Ovary (tissue), 9 donors: Measurements from ENCODE around the gene ALDH7A1. TPM values are rescaled to one million over a fixed set of nuclear protein-coding genes. Genes with fewer than 3 reads are reported as not detected.
A peak's percentile ranks its signal among the peaks of the same experiment; 100 is the strongest.

ENCODE experiments used
- DNase-seq, 5 donors: peaks; one replicate each; pipeline ENCODE4 v3.0.0-alpha.2; 2019 to 2020
- H3K27ac ChIP-seq, 2 donors: fragments of 200-600 bp; one replicate each; pipeline versions ENCODE4 v1.5.1 to v1.8.0; 2019 to 2022
- H3K27me3 ChIP-seq: fragments of 200-600 bp; one replicate; pipeline ENCODE4 v1.8.0; 2022
- H3K36me3 ChIP-seq: fragments of 200-600 bp; sonication (generic); one replicate; pipeline ENCODE4 v1.5.1; 2019
- H3K4me1 ChIP-seq: one replicate; pipeline ENCODE4 v1.8.1; 2013; ENCODE audit warnings: mild to moderate bottlenecking, moderate library complexity; ENCODE audit not compliant: insufficient read depth
- H3K4me3 ChIP-seq: fragments of 200-600 bp; sonication (generic); one replicate; pipeline ENCODE4 v1.5.1; 2017
- H3K9me3 ChIP-seq, 2 donors: fragments of 200-600 bp in 1 of 2; sonication (generic) in 1 of 2; one replicate each; pipeline versions ENCODE4 v1.5.1 to v1.8.1; 2013 to 2019; ENCODE audit warnings: mild to moderate bottlenecking in 1 of 2, moderate library complexity in 1 of 2
- EP300 ChIP-seq: sonication (generic); formaldehyde crosslinking; IDR thresholded peaks from one replicate; pipeline ENCODE4 v1.6.1; 2017; ENCODE audit warnings: antibody characterized with exemption
- POLR2A ChIP-seq: fragments of 450-650 bp; IDR thresholded peaks from one replicate; pipeline ENCODE4 v1.6.1; 2017; ENCODE audit warnings: antibody characterized with exemption, mild to moderate bottlenecking, moderate library complexity
- WGBS, 3 donors: extraction: QIAGEN DNeasy Blood & Tissue Kit in 1 of 3; methylation state at CpG; one replicate each; pipeline versions ENCODE4 v1.1.5 to v1.1.7; 2013 to 2017; 5-methylcytosine and 5-hydroxymethylcytosine counted together
- intact Hi-C, 4 donors: fragments of 100-400 bp; cut with DNase I; formaldehyde crosslinking; loops; one replicate each; pipeline versions ENCODE4 v1.11.0 to v1.15.1; 2022 to 2023
- polyA plus RNA-seq, 2 donors: library from polyadenylated mRNA; stranded (reverse); fragments of 200-250 nt in 1 of 2; fragments of 350-450 nt in 1 of 2; fragmentation: Illumina TruSeq in 1 of 2; extraction: RNeasy Lipid Tissue Mini Kit (QIAGEN cat#74804) in 1 of 2; gene quantifications; one replicate each; pipeline ENCODE4 v1.2.3, GENCODE V29; 2013 to 2014
- small RNA-seq: library from RNA; depleted of rRNA; stranded (forward); fragments of <200 nt; gene quantifications from one replicate; pipeline ENCODE3, GENCODE V24; 2016
- total RNA-seq, 7 donors: library from RNA; depleted of rRNA in 2 of 7; stranded (reverse); fragments of >200 nt in 2 of 7; fragmentation: NEBNext Ultra II Directional in 3 of 7; extraction: Animal tissue kit (Norgen Biotek cat#: 25700) in 3 of 7; gene quantifications; one replicate each; pipeline versions ENCODE4 v1.1.0 to v1.2.4, GENCODE V29; 2016 to 2023
- TF ChIP-seq, protein P1 (sequence below), 3 donors: fragments of 450-650 bp in 2 of 3; fragments of 200-600 bp in 1 of 3; IDR thresholded peaks; one replicate each; pipeline versions ENCODE4 v1.5.1 to v1.8.0; 2016 to 2022; ENCODE audit warnings: antibody characterized with exemption in 3 of 3, mild to moderate bottlenecking in 1 of 3
- donor health status: DM: no; HTN: no; CAD: no; lungs with moderate emphysema.
- donor health status: DM: no; HTN: no; CAD: no.
- donor health status: Bipolar disorder and iron deficiency.
- donor health status: DM: yes; HTN: yes; CAD: no.
- donor health status: DM: no; HTN: no; CAD: no.
- donor health status: DM: yes; HTN: yes; CAD: no.

ALDH7A1 gene
- total and polyA plus RNA-seq, 9 donors: 28.3 to 161 (median 99.2) TPM

DNA sequence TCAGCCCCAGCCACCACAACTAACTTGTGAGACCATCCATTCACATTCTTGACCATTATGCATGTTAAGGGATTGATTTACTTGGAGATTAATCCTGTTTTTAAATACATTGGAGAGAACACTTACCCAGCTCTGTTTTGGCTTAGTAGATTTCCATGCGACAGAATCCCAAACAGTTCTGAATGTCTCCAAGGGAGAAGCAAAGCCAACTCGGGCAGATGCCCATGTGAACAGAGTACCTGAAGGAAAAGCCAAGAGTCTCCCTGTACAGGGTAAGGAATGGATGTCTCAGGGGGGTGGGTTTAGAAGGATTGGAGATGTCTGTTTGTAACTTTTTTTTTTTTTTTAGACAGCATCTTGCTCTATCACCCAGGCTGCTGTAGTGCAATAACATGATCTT lies 110.8 kb downstream of the ALDH7A1 start:
- 87 to 96% (median 88%) methylated on average over 2 of the region's 2 CpGs for WGBS, 3 donors
- no peaks in the 10 kb centered on the region for H3K9me3 ChIP-seq
- peaks cover 4% of the 10 kb centered on the region for H3K4me1 ChIP-seq
- DNase-seq: no peak
- no peak overlapping the region for H3K27ac ChIP-seq
- no peaks in the 10 kb centered on the region for H3K36me3 ChIP-seq
- H3K4me3 ChIP-seq: no peak overlapping the region
- TF ChIP-seq EP300 (no peak), POLR2A (no peak)
- TF ChIP-seq, protein P1, sequence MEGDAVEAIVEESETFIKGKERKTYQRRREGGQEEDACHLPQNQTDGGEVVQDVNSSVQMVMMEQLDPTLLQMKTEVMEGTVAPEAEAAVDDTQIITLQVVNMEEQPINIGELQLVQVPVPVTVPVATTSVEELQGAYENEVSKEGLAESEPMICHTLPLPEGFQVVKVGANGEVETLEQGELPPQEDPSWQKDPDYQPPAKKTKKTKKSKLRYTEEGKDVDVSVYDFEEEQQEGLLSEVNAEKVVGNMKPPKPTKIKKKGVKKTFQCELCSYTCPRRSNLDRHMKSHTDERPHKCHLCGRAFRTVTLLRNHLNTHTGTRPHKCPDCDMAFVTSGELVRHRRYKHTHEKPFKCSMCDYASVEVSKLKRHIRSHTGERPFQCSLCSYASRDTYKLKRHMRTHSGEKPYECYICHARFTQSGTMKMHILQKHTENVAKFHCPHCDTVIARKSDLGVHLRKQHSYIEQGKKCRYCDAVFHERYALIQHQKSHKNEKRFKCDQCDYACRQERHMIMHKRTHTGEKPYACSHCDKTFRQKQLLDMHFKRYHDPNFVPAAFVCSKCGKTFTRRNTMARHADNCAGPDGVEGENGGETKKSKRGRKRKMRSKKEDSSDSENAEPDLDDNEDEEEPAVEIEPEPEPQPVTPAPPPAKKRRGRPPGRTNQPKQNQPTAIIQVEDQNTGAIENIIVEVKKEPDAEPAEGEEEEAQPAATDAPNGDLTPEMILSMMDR (IDR thresholded peaks at IDR 0.05): no peak
- H3K27me3 ChIP-seq: no peaks in the 10 kb centered on the region
- intact Hi-C loops: no loop called here

DNA sequence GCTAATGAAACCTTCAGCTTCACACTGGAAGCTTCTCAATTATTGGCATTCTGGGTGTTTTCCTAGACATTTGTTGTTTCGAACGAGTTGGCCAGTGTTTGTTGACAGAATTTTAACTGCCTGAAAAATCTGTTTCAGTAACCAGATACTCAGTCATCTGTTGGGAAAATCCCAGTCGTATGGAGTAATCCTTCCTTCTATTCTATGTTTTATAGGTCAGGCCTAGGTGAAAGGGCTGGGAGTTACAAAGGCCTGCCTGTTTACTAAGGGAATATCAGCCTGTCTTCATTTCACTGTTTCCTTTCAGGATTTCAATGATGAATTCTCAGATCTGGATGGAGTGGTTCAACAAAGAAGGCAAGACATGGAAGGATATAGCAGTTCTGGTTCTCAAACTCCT lies 111.9 kb downstream of the ALDH7A1 start:
- no peaks in the 10 kb centered on the region for H3K36me3 ChIP-seq
- TF ChIP-seq EP300: no peak
- TF ChIP-seq POLR2A: no peak
- TF ChIP-seq, protein P1 (IDR thresholded peaks at IDR 0.05): no peak
- no peak for DNase-seq
- H3K27ac ChIP-seq: peak overlapping the region in 1 of 2 donors; percentile 18
- intact Hi-C loops: no loop called here
- no peaks in the 10 kb centered on the region for H3K27me3 ChIP-seq
- H3K4me3 ChIP-seq: no peak overlapping the region
- H3K9me3 ChIP-seq: no peaks in the 10 kb centered on the region
- 25 to 44% (median 41%) methylated on average over 3 of the region's 3 CpGs for WGBS, 3 donors
- H3K4me1 ChIP-seq: peaks cover 8% of the 10 kb centered on the region

DNA sequence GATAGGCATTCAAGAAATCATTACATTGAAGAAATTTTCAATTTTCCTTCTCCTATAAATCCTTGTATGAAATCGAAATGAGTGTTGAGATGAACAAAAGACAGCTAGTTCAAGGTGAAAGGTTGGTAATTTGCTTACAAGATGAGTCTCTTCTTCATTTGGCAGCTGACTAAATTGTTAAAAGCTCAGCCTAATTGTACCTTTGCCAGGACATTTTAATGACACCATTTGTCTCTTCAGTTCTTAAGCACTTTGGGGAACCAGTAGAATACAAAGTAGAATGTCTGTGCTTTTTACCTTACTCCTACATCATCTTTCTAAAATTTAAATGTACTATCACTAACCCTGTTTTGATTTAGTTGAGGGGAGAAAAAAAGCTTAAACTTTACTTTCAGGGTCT lies 112.4 kb downstream of the ALDH7A1 start:
- TF ChIP-seq EP300: no peak
- no peak for TF ChIP-seq POLR2A
- TF ChIP-seq, protein P1 (IDR thresholded peaks at IDR 0.05): no peak
- WGBS, 3 donors: 43 to 47% (median 44%) methylated on average over 1 of the region's 1 CpG
- H3K4me1 ChIP-seq: peaks cover 10% of the 10 kb centered on the region
- no peak overlapping the region for H3K4me3 ChIP-seq
- no peaks in the 10 kb centered on the region for H3K9me3 ChIP-seq
- intact Hi-C loops: no loop called here
- H3K27ac ChIP-seq: peak overlapping the region in 1 of 2 donors; percentile 18
- no peak for DNase-seq
- no peaks in the 10 kb centered on the region for H3K36me3 ChIP-seq
- H3K27me3 ChIP-seq: no peaks in the 10 kb centered on the region

DNA sequence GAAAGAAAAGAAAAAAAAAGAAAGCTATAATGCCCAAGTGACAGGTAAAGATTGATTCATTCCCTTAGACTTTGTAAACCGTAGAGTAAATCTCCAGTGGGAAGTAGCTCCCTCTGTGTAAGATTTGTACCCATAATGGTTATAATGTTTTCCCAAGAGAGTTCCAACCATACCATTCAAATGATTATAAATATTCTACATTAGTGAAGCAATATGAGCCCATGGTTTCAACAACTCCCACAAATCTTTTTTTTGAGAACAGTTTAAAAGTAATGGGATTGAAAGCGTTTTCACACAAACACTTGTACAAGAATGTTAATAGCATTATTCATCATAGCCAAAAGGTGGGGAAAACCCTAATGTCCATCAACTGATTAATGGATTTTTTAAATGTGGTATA lies 113.8 kb downstream of the ALDH7A1 start:
- Histone ChIP-seq H3K36me3 (no peaks in the 10 kb centered on the region), H3K27ac (no peak overlapping the region), H3K4me3 (no peak overlapping the region), H3K27me3 (no peaks in the 10 kb centered on the region), H3K4me1 (peaks cover 11% of the 10 kb centered on the region), H3K9me3 (no peaks in the 10 kb centered on the region)
- WGBS, 3 donors: 89 to 92% (median 91%) methylated on average over 2 of the region's 2 CpGs
- intact Hi-C loops: no loop called here
- TF ChIP-seq POLR2A: no peak
- TF ChIP-seq, protein P1 (IDR thresholded peaks at IDR 0.05): no peak
- TF ChIP-seq EP300: no peak
- DNase-seq: no peak

Small RNA genes within 50 kb of the gene (small RNA-seq; reads per million reads assigned to genes)
- not detected for gene RNU6-290P

Other genes with a start within 250 kb of the ALDH7A1 start
- gene GRAMD2B, start 171.8 kb downstream of the ALDH7A1 start, total RNA-seq: 10 to 100 TPM; 19.2 to 99.0 (median 32.2) TPM
- gene GRAMD2B, start 171.8 kb downstream of the ALDH7A1 start, polyA plus RNA-seq: 10 to 100 TPM; 28.4 to 42.5 TPM
- gene PHAX, start 5.7 kb upstream of the ALDH7A1 start, total RNA-seq: 10 to 100 TPM; 25.8 to 37.1 (median 33.5) TPM
- gene PHAX, start 5.7 kb upstream of the ALDH7A1 start, polyA plus RNA-seq: 10 to 100 TPM; 24.1 to 63.7 TPM
- 10 to 100 TPM in 2 of 7 donors, 1 to 10 TPM in 5; 3.0 to 10.0 (median 8.3) TPM for gene LMNB1, start 181.9 kb upstream of the ALDH7A1 start, total RNA-seq
- 1 to 10 TPM; 4.3 to 9.2 TPM for gene LMNB1, start 181.9 kb upstream of the ALDH7A1 start, polyA plus RNA-seq